ENCODE results near the gene P4HA2. TPM values are rescaled to one million over a fixed set of nuclear protein-coding genes. Genes with fewer than 3 reads are reported as not detected.

Gene P4HA2
- total and polyA plus RNA-seq, 2 experiments from 2014 or later: 5.9 to 8.0 TPM

DNA sequence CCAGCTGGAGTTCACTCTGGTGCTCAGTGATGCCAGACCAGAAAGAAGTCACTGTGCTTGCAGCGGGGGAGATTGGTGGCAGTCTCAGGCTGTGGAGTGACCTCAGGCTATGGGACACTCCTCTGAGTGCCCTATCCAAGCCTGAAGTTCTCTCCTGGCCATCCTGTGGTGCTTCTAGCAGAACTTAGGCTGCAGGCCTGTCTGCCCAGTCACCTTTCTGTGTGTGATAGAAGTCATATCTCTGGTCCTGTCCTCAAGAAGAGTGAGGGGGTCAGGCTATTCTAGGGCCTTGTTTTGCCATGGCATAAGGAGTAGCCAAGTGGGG is 39.1 kb upstream of the P4HA2 start:
- Histone ChIP-seq H3K4me2 (no peak overlapping the region), H3K36me3 (ENCODE audit: insufficient read depth) (no peaks in the 10 kb centered on the region), H3K27me3 (ENCODE audit: insufficient read depth) (no peaks in the 10 kb centered on the region), H3F3A (replicated peaks; ENCODE audit: low read depth) (no peaks in the 10 kb centered on the region), H3K9me2 (ENCODE audit: insufficient read depth) (no peaks in the 10 kb centered on the region), H3K4me1 (ENCODE audit: insufficient read depth) (no peaks in the 10 kb centered on the region), H4K20me1 (replicated peaks; ENCODE audit: insufficient read depth) (no peaks in the 10 kb centered on the region), H2AFZ (no peak overlapping the region), H3K79me2 (replicated peaks; ENCODE audit: insufficient read depth) (no peaks in the 10 kb centered on the region), H3K4me3 (no peak overlapping the region), H3K27ac (ENCODE audit: low read depth) (no peak overlapping the region)
- no peaks in the 10 kb centered on the region for H3K4me1 Mint-ChIP-seq
- no peak for TF ChIP-seq ZNF114 (CRISPR knock-in tag; IDR thresholded peaks at IDR 0.05)
- no peak for TF ChIP-seq NANOG (IDR thresholded peaks at IDR 0.05; ENCODE audit: borderline replicate concordance)
- TF ChIP-seq, protein P1, sequence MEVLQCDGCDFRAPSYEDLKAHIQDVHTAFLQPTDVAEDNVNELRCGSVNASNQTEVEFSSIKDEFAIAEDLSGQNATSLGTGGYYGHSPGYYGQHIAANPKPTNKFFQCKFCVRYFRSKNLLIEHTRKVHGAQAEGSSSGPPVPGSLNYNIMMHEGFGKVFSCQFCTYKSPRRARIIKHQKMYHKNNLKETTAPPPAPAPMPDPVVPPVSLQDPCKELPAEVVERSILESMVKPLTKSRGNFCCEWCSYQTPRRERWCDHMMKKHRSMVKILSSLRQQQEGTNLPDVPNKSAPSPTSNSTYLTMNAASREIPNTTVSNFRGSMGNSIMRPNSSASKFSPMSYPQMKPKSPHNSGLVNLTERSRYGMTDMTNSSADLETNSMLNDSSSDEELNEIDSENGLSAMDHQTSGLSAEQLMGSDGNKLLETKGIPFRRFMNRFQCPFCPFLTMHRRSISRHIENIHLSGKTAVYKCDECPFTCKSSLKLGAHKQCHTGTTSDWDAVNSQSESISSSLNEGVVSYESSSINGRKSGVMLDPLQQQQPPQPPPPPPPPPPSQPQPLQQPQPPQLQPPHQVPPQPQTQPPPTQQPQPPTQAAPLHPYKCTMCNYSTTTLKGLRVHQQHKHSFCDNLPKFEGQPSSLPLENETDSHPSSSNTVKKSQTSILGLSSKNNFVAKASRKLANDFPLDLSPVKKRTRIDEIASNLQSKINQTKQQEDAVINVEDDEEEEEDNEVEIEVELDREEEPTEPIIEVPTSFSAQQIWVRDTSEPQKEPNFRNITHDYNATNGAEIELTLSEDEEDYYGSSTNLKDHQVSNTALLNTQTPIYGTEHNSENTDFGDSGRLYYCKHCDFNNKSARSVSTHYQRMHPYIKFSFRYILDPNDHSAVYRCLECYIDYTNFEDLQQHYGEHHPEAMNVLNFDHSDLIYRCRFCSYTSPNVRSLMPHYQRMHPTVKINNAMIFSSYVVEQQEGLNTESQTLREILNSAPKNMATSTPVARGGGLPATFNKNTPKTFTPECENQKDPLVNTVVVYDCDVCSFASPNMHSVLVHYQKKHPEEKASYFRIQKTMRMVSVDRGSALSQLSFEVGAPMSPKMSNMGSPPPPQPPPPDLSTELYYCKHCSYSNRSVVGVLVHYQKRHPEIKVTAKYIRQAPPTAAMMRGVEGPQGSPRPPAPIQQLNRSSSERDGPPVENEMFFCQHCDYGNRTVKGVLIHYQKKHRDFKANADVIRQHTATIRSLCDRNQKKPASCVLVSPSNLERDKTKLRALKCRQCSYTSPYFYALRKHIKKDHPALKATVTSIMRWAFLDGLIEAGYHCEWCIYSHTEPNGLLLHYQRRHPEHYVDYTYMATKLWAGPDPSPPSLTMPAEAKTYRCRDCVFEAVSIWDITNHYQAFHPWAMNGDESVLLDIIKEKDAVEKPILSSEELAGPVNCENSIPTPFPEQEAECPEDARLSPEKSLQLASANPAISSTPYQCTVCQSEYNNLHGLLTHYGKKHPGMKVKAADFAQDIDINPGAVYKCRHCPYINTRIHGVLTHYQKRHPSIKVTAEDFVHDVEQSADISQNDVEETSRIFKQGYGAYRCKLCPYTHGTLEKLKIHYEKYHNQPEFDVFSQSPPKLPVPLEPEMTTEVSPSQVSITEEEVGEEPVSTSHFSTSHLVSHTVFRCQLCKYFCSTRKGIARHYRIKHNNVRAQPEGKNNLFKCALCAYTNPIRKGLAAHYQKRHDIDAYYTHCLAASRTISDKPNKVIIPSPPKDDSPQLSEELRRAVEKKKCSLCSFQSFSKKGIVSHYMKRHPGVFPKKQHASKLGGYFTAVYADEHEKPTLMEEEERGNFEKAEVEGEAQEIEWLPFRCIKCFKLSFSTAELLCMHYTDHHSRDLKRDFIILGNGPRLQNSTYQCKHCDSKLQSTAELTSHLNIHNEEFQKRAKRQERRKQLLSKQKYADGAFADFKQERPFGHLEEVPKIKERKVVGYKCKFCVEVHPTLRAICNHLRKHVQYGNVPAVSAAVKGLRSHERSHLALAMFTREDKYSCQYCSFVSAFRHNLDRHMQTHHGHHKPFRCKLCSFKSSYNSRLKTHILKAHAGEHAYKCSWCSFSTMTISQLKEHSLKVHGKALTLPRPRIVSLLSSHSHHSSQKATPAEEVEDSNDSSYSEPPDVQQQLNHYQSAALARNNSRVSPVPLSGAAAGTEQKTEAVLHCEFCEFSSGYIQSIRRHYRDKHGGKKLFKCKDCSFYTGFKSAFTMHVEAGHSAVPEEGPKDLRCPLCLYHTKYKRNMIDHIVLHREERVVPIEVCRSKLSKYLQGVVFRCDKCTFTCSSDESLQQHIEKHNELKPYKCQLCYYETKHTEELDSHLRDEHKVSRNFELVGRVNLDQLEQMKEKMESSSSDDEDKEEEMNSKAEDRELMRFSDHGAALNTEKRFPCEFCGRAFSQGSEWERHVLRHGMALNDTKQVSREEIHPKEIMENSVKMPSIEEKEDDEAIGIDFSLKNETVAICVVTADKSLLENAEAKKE (CRISPR knock-in tag; IDR thresholded peaks at IDR 0.05): no peak
- no peak for TF ChIP-seq POLR2AphosphoS5 (IDR thresholded peaks at IDR 0.05; ENCODE audit: low read depth)
- no peak for TF ChIP-seq CREB1 (CRISPR knock-in tag; IDR thresholded peaks at IDR 0.05; ENCODE audit: low read depth)
- TF ChIP-seq EZH2 (IDR thresholded peaks at IDR 0.05; ENCODE audit: low read depth, unreplicated experiment): no peak
- TF ChIP-seq ZNF331 (CRISPR knock-in tag; IDR thresholded peaks at IDR 0.05; ENCODE audit: low read depth): no peak
- no peak for TF ChIP-seq JUNB (IDR thresholded peaks at IDR 0.05; ENCODE audit: unreplicated experiment)
- TF ChIP-seq, protein P2, sequence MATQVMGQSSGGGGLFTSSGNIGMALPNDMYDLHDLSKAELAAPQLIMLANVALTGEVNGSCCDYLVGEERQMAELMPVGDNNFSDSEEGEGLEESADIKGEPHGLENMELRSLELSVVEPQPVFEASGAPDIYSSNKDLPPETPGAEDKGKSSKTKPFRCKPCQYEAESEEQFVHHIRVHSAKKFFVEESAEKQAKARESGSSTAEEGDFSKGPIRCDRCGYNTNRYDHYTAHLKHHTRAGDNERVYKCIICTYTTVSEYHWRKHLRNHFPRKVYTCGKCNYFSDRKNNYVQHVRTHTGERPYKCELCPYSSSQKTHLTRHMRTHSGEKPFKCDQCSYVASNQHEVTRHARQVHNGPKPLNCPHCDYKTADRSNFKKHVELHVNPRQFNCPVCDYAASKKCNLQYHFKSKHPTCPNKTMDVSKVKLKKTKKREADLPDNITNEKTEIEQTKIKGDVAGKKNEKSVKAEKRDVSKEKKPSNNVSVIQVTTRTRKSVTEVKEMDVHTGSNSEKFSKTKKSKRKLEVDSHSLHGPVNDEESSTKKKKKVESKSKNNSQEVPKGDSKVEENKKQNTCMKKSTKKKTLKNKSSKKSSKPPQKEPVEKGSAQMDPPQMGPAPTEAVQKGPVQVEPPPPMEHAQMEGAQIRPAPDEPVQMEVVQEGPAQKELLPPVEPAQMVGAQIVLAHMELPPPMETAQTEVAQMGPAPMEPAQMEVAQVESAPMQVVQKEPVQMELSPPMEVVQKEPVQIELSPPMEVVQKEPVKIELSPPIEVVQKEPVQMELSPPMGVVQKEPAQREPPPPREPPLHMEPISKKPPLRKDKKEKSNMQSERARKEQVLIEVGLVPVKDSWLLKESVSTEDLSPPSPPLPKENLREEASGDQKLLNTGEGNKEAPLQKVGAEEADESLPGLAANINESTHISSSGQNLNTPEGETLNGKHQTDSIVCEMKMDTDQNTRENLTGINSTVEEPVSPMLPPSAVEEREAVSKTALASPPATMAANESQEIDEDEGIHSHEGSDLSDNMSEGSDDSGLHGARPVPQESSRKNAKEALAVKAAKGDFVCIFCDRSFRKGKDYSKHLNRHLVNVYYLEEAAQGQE (IDR thresholded peaks at IDR 0.05; ENCODE audit: unreplicated experiment): no peak
- TF ChIP-seq, protein P3, sequence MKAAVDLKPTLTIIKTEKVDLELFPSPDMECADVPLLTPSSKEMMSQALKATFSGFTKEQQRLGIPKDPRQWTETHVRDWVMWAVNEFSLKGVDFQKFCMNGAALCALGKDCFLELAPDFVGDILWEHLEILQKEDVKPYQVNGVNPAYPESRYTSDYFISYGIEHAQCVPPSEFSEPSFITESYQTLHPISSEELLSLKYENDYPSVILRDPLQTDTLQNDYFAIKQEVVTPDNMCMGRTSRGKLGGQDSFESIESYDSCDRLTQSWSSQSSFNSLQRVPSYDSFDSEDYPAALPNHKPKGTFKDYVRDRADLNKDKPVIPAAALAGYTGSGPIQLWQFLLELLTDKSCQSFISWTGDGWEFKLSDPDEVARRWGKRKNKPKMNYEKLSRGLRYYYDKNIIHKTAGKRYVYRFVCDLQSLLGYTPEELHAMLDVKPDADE (IDR thresholded peaks at IDR 0.05): no peak
- no peak for TF ChIP-seq STAT1 (IDR thresholded peaks at IDR 0.05; ENCODE audit: unreplicated experiment)
- TF ChIP-seq EZH2phosphoT487 (IDR thresholded peaks at IDR 0.05; ENCODE audit: unreplicated experiment): no peak
- TF ChIP-seq, protein P4, sequence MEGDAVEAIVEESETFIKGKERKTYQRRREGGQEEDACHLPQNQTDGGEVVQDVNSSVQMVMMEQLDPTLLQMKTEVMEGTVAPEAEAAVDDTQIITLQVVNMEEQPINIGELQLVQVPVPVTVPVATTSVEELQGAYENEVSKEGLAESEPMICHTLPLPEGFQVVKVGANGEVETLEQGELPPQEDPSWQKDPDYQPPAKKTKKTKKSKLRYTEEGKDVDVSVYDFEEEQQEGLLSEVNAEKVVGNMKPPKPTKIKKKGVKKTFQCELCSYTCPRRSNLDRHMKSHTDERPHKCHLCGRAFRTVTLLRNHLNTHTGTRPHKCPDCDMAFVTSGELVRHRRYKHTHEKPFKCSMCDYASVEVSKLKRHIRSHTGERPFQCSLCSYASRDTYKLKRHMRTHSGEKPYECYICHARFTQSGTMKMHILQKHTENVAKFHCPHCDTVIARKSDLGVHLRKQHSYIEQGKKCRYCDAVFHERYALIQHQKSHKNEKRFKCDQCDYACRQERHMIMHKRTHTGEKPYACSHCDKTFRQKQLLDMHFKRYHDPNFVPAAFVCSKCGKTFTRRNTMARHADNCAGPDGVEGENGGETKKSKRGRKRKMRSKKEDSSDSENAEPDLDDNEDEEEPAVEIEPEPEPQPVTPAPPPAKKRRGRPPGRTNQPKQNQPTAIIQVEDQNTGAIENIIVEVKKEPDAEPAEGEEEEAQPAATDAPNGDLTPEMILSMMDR (conservative IDR thresholded peaks at IDR 0.05; ENCODE audit: low read depth in 2 of 2): no peak
- H3K9me3 Mint-ChIP-seq: no peaks in the 10 kb centered on the region
- no peak overlapping the region for H3K4me3 Mint-ChIP-seq
- no peak overlapping the region for H3K27ac Mint-ChIP-seq
- H3K36me3 Mint-ChIP-seq (ENCODE audit: low read depth): no peaks in the 10 kb centered on the region
- ATAC-seq (no peak), DNase-seq (ENCODE audit: low spot score) (no peak)
- H3K27me3 Mint-ChIP-seq (ENCODE audit: insufficient read depth, low read depth, poor library complexity): peaks cover 5% of the 10 kb centered on the region

Measured in GM23338 (cell line).